ENCODE measurements around the gene KIAA0930. TPM values are rescaled to one million over a fixed set of nuclear protein-coding genes. Genes with fewer than 3 reads are reported as not detected.

The KIAA0930 gene
- polyA plus RNA-seq, 1 donor from 2014 or later, result 129 TPM

DNA sequence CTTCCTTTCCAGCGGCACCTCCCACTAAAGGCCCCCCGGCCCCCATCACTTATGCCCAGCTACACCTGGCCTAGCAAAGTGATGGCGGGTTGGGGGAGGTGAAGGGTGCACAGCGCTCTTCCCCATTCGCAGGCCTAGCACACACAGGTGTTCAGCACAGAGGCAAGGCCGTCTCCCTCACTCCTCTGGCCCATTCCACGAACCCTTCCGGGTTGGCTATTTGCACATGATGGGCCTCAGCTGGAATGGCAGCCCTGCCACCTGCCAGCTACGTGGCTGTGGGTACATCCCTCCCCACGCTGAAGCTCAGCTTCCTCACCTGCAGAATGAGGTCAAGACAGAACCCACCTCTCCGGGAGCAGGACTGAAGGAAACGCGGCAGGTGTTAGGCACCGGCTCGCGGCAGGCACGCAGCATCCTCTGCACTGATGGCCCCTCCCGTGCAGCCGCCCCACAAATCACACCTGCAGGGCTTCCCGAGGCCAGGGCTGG lies 4.8 kb downstream of the KIAA0930 start:
- Histone ChIP-seq H3K9me2 (ENCODE audit: insufficient read depth, low read length) (no peaks in the 10 kb centered on the region), H4K20me1 (ENCODE audit: insufficient read depth) (peaks cover 20% of the 10 kb centered on the region), H3K9me3 (ENCODE audit: low read length) (no peaks in the 10 kb centered on the region), H3K4me3 (ENCODE audit: low read length) (no peak overlapping the region), H3K36me3 (ENCODE audit: insufficient read depth, low read length) (no peaks in the 10 kb centered on the region), H3K79me2 (replicated peaks; ENCODE audit: insufficient read depth, low read length) (peaks cover 52% of the 10 kb centered on the region), H2AFZ (ENCODE audit: low read depth, low read length) (no peak overlapping the region), H3K27me3 (ENCODE audit: insufficient read depth, low read depth, low read length) (no peaks in the 10 kb centered on the region), H3K4me2 (ENCODE audit: low read length) (no peak overlapping the region), H3K9ac (ENCODE audit: low read length) (no peak overlapping the region), H3F3A (ENCODE audit: insufficient read depth, low read length, poor library complexity, severe bottlenecking) (no peaks in the 10 kb centered on the region), H3K27ac (ENCODE audit: low read length) (no peak overlapping the region)
- TF ChIP-seq TAF1 (IDR thresholded peaks at IDR 0.05; ENCODE audit: low read depth) (no peak), EZH2 (IDR thresholded peaks at IDR 0.05; ENCODE audit: borderline replicate concordance, insufficient read depth, low read length, poor library complexity, severe bottlenecking) (no peak), RAD21 (conservative IDR thresholded peaks at IDR 0.05) (no peak), POLR2AphosphoS5 (IDR thresholded peaks at IDR 0.05) (no peak), EP300 (conservative IDR thresholded peaks at IDR 0.05; ENCODE audit: poor library complexity, severe bottlenecking) (no peak), MXI1 (conservative IDR thresholded peaks at IDR 0.05; ENCODE audit: poor library complexity, severe bottlenecking) (no peak), SMC3 (conservative IDR thresholded peaks at IDR 0.05; ENCODE audit: poor library complexity) (no peak), CTCF (IDR thresholded peaks at IDR 0.05; ENCODE audit: poor library complexity, severe bottlenecking) (no peak)
- TF ChIP-seq, protein P1, sequence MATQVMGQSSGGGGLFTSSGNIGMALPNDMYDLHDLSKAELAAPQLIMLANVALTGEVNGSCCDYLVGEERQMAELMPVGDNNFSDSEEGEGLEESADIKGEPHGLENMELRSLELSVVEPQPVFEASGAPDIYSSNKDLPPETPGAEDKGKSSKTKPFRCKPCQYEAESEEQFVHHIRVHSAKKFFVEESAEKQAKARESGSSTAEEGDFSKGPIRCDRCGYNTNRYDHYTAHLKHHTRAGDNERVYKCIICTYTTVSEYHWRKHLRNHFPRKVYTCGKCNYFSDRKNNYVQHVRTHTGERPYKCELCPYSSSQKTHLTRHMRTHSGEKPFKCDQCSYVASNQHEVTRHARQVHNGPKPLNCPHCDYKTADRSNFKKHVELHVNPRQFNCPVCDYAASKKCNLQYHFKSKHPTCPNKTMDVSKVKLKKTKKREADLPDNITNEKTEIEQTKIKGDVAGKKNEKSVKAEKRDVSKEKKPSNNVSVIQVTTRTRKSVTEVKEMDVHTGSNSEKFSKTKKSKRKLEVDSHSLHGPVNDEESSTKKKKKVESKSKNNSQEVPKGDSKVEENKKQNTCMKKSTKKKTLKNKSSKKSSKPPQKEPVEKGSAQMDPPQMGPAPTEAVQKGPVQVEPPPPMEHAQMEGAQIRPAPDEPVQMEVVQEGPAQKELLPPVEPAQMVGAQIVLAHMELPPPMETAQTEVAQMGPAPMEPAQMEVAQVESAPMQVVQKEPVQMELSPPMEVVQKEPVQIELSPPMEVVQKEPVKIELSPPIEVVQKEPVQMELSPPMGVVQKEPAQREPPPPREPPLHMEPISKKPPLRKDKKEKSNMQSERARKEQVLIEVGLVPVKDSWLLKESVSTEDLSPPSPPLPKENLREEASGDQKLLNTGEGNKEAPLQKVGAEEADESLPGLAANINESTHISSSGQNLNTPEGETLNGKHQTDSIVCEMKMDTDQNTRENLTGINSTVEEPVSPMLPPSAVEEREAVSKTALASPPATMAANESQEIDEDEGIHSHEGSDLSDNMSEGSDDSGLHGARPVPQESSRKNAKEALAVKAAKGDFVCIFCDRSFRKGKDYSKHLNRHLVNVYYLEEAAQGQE (IDR thresholded peaks at IDR 0.05; ENCODE audit: borderline replicate concordance), result no peak

DNA sequence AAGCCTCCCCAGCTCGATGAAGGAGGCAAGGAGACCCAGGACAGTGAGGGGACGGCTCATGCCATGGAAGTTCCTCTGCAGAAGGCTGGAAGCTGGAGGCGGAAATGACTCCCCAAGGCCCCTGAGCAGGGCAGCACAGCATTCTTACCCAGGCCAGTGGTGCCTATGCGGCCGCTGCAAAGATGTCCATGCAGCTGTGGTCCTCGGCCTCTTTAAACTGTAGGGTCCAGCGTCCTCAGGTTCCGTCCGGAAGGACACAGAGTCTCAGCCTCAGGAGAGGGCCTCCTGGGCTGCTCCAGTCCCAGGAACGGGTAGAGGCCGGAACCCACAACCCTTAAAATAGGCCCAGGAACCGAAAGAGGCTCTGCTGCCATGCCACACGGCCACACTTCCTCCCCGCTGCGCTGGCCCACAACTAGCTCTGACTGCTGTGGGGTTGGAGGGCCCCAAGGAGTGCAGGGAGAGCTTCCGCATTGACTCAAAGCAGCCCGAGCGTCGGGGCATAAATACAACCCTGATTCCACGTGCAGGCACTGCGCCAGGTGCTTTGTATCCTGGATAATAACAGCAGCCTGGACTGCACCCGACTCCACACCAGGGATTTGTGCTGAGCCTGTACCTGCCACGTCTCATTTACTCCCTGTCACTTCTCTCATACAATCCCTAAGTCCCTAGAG lies 5.5 kb downstream of the KIAA0930 start:
- TF ChIP-seq SMC3 (conservative IDR thresholded peaks at IDR 0.05; ENCODE audit: poor library complexity), result no peak
- no peak for TF ChIP-seq CTCF (IDR thresholded peaks at IDR 0.05; ENCODE audit: poor library complexity, severe bottlenecking)
- TF ChIP-seq EP300 (conservative IDR thresholded peaks at IDR 0.05; ENCODE audit: poor library complexity, severe bottlenecking), result no peak
- TF ChIP-seq MXI1 (conservative IDR thresholded peaks at IDR 0.05; ENCODE audit: poor library complexity, severe bottlenecking), result no peak
- no peak for TF ChIP-seq RAD21 (conservative IDR thresholded peaks at IDR 0.05)
- TF ChIP-seq TAF1 (IDR thresholded peaks at IDR 0.05; ENCODE audit: low read depth), result no peak
- TF ChIP-seq, protein P1 (IDR thresholded peaks at IDR 0.05; ENCODE audit: borderline replicate concordance), result no peak
- no peak for TF ChIP-seq POLR2AphosphoS5 (IDR thresholded peaks at IDR 0.05)
- TF ChIP-seq EZH2 (IDR thresholded peaks at IDR 0.05; ENCODE audit: borderline replicate concordance, insufficient read depth, low read length, poor library complexity, severe bottlenecking), result no peak
- no peak overlapping the region for H2AFZ ChIP-seq (ENCODE audit: low read depth, low read length)
- H3K36me3 ChIP-seq (ENCODE audit: insufficient read depth, low read length), result no peaks in the 10 kb centered on the region
- H3K79me2 ChIP-seq (replicated peaks; ENCODE audit: insufficient read depth, low read length), result peaks cover 52% of the 10 kb centered on the region
- H3K9me2 ChIP-seq (ENCODE audit: insufficient read depth, low read length), result no peaks in the 10 kb centered on the region
- H4K20me1 ChIP-seq (ENCODE audit: insufficient read depth), result peaks cover 20% of the 10 kb centered on the region
- no peak overlapping the region for H3K27ac ChIP-seq (ENCODE audit: low read length)
- H3K4me3 ChIP-seq (ENCODE audit: low read length), result no peak overlapping the region
- H3K9ac ChIP-seq (ENCODE audit: low read length), result no peak overlapping the region
- no peaks in the 10 kb centered on the region for H3F3A ChIP-seq (ENCODE audit: insufficient read depth, low read length, poor library complexity, severe bottlenecking)
- no peaks in the 10 kb centered on the region for H3K9me3 ChIP-seq (ENCODE audit: low read length)
- no peak overlapping the region for H3K4me2 ChIP-seq (ENCODE audit: low read length)
- H3K27me3 ChIP-seq (ENCODE audit: insufficient read depth, low read depth, low read length), result no peaks in the 10 kb centered on the region

Measured in neural cell (in vitro differentiated cells).